GM03348 (cell line): ENCODE measurements around the gene COL26A1.
"Not testable (repeated sequence)": the region's sequence is repeated elsewhere in the genome, so short reads cannot be mapped to it uniquely, and the experiment has no call there.

Source experiments
- DNase-seq: peaks from one replicate; pipeline ENCODE4 v3.0.0; 2012; ENCODE audit warnings: low spot score

Gene COL26A1

GRCh38 chr7:101402081-101402779 is 39.6 kb downstream of the COL26A1 start:
- peak; percentile 84 for DNase-seq

DNA sequence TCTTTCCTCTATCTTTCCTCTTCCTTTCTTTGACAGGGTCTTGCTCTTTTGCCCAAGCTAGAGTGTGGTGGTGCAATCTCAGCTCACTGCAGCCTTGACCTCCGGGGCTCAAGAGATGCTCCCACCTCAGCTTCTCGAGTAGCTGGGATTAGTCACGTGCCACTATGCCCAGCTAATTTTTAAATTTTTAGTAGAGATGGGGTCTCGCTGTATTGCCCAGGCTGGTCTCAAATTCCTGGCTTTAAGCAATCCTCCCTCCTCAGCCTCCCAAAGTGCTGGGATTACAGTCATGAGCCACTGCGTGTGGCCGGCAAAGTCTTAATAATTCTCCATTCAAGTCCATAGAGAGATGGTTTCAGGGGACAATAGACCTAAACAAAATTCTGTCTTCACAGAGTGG is 40.2 kb downstream of the COL26A1 start:
- DNase-seq = no peak

- no peak for DNase-seq
Measured at GRCh38 chr7:101405474-101406067, 42.9 kb downstream of the COL26A1 start.

- DNase-seq = peak; percentile 85
Measured at GRCh38 chr7:101410743-101411507, 48.2 kb downstream of the COL26A1 start.

- no peak for DNase-seq
Measured at GRCh38 chr7:101411508-101411874, 48.8 kb downstream of the COL26A1 start.

GRCh38 chr7:101412976-101413375 is 50.3 kb downstream of the COL26A1 start:
- no peak for DNase-seq

DNA sequence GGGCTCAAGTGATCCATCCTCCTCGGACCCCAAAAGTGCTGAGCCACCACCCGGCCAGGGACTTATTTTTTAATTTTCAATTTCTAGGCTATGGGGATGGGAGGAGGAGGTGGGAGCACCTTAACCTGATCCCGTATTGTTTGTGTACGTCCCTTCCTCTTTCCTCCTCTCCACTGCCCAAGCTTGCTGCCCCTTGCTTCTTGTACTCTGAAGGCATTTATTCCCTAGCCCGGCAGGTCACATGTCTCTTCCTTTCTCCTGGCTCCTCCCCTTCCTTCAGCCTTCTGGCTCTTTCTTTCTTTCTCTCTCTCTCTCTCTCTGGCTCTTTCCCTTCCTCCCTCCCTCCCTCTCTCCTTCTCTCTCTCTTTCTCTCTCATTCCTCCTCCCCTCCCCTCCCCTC is 56.0 kb downstream of the COL26A1 start:
- DNase-seq = no peak

GRCh38 chr7:101419831-101420230 is 57.2 kb downstream of the COL26A1 start:
- DNase-seq = no peak

DNA sequence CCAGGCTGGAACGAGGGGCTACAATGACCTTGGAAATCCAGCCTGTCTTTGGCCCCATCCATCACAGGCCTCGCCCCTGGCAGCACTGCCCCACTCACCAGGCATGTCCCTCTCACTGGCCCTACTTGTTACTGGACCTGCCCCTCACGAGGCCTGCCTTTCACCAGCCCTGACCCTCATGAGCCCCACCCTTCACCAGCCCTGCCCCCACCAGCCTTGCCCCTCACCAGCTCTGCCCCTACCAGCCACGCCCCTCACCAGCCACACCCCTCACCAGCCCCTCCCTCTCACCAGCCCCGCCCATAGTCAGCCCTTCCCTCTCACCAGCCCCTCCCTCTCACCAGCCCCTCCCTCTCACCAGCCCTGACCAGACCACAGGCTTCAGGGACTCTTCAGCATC is 57.8 kb downstream of the COL26A1 start:
- peak; percentile 2 for DNase-seq

GRCh38 chr7:101422356-101423195 is 59.9 kb downstream of the COL26A1 start:
- DNase-seq = no peak

GRCh38 chr7:101426303-101427011 is 63.8 kb downstream of the COL26A1 start:
- peak; percentile 2 for DNase-seq

- no peak for DNase-seq
Measured at GRCh38 chr7:101428093-101428866, 65.6 kb downstream of the COL26A1 start.

- no peak for DNase-seq
Measured at GRCh38 chr7:101432316-101432715, 69.6 kb downstream of the COL26A1 start.

- DNase-seq = no peak
Measured at GRCh38 chr7:101433688-101434087, 71.0 kb downstream of the COL26A1 start.

DNA sequence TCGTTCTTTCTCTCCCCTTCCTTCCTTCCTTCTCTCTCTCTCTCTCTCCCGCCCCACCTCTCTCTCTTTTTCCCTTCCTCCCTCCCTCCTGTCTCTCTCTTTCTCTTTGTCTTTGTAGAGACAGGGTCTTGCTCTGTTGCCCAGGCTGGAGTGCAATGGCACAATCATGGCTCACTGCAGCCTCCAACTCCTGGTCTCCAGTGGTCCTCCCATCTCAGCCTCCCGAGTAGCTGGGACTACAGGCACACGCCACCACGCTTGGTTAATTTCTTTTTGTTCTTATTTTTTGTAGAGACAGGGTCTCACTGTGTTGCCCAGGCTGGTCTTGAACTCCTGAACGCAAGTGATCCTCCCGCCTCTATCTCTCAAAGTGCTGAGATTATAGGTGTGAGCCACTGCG is 71.5 kb downstream of the COL26A1 start:
- not testable (repeated sequence) for DNase-seq

DNA sequence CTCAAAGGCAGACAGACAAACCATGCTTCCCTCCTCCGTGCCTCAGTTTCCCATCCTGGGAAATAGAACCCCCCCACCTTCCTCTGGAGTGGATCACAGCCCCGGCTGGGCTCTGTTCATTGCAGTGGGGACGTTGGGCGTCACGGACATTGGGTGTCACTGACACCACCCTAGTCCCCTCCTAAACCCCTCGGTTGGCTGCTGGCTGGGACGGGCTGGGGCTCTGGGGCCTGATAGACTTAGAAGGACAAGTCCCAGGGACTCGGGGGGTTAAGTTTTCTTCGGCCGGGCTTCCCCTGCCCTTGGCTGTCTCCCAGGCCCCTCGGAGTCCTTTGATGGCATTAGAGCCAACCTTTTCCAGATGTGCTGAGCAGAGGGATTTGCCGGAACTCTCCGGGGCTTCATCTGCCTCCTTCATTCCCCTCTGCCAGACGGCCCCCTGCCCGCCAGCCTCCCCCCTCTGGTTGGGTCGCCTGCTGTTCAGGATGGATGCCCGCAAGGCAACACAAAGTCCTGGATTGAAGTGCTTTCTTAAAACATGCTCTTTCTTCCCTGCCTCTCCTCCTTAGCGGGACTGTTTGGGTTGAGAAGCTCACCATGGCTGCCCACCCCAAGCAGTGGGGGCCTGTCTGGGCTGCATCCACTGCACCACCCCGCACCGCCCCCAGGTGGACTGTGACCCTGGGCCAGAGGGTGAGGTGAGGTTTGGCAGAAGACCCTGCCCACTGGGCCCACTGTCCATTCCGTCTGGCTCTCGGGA is 73.0 kb downstream of the COL26A1 start:
- no peak for DNase-seq

DNA sequence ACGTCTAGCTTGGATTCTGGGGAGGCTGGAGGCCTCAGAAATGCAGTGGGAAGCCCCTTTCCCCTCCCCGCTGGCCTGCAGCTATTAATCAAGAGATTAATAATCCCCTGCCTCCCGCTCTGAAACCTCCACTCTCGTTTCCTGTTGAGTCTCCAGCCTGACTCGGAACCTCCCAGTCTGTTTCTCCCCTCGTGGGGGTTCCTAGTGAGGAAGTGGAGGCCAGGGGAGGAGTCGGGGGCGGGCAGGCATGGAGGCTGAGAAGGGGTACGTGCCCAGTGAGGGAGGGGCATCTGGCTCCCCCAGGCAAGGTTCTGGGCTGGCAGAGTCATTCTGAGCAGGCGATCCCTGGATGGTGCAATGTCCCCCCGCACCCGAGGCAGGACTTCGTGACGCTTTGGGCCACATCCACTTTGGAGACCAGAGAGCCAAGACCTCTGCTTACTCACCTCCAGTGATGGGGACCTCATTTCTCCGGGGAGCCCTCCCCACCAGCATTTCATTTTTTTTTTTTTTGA is 73.6 kb downstream of the COL26A1 start:
- no peak for DNase-seq

DNA sequence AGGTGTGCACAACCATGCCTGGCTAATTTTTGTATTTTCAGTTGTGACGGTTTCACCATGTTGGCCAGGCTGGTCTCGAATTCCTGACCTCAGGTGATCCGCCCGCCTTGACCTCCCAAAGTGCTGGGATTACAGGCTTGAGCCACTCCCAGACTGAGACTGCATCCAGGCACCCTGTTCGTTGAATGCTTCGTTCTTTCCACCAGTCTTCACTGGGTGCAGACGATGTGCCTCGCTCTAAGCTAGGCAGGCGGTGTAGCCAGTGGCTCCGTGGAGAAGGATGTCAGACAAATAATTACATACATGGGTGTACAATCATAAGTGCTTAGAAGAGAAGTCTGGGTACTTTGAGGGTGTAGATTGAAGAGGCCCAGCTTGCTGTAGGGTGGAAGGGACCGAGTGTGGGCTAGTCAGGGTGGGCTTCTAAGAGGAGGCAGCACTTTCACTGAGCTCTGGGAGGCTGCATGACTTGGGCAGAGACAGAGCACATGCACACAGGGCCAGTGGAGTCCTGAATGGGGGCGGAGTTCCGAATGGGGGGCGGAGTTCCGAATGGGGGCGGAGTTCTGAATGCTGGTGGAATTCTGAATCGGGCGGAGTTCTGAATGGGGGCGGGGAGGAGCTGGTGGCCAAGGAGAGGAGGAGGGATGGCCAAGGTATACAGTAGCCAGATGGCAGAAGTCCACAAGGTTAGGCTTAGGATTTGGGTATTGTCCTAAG is 74.3 kb downstream of the COL26A1 start:
- no peak for DNase-seq

DNA sequence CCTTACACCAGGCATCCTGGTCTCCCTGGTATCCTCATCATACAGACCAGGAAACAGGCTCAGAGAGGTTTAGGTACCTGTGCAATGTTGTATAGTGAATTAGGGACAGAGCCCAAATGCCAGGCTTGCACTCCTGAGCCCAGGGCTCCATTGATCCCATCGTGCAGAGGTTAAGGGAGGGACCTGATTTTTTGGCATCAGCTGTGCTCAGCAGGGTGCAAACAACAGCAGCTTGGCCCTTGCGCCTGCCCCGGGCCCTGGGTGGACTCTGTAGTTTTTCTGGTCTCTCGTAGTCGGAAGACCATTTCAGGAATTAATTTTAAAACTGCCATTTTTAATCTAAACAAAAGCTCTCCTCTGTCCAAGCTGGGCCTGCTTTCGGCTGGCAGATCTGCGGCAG is 79.2 kb downstream of the COL26A1 start:
- no peak for DNase-seq
